Retinal pigment epithelial cell (primary cell): Measurements from ENCODE around the gene AFDN.

Source experiments
- DNase-seq: peaks from one replicate; pipeline ENCODE4 v3.0.0-alpha.2; 2010; ENCODE audit warnings: low read depth
- H3K4me3 ChIP-seq: 2 replicates; pipeline ENCODE4 v1.5.1; 2011; ENCODE audit warnings: mild to moderate bottlenecking, low read length, control low read depth, moderate library complexity
- TF ChIP-seq, protein P1 (sequence below): conservative IDR thresholded peaks from 2 replicates; pipeline ENCODE4 v1.5.1; 2011; ENCODE audit warnings: low read depth, low read length, control low read depth, inconsistent platforms

The AFDN gene

DNA sequence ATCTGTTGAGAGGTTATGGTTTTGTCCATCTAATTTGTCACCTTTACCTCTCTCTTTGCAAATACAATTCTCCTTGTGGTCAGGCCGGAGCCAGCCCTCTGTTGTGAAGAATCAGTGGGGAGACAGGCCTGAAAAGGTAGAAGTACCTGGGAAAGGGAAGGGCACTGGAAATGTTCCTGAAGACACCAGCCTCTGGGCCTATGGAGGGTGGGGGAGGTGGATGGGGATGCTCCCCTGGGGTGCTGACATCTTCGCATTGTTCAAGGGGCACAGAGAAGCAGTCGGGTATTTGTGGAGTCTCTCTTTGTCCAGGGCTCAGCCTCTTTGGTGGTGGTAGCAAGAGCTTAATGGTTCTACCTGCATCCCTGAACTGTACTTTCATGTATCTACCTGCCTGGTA lies 24.4 kb upstream of the AFDN start:
- DNase-seq = no peak
- TF ChIP-seq, protein P1, sequence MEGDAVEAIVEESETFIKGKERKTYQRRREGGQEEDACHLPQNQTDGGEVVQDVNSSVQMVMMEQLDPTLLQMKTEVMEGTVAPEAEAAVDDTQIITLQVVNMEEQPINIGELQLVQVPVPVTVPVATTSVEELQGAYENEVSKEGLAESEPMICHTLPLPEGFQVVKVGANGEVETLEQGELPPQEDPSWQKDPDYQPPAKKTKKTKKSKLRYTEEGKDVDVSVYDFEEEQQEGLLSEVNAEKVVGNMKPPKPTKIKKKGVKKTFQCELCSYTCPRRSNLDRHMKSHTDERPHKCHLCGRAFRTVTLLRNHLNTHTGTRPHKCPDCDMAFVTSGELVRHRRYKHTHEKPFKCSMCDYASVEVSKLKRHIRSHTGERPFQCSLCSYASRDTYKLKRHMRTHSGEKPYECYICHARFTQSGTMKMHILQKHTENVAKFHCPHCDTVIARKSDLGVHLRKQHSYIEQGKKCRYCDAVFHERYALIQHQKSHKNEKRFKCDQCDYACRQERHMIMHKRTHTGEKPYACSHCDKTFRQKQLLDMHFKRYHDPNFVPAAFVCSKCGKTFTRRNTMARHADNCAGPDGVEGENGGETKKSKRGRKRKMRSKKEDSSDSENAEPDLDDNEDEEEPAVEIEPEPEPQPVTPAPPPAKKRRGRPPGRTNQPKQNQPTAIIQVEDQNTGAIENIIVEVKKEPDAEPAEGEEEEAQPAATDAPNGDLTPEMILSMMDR = no peak
- H3K4me3 ChIP-seq = no peak overlapping the region

DNA sequence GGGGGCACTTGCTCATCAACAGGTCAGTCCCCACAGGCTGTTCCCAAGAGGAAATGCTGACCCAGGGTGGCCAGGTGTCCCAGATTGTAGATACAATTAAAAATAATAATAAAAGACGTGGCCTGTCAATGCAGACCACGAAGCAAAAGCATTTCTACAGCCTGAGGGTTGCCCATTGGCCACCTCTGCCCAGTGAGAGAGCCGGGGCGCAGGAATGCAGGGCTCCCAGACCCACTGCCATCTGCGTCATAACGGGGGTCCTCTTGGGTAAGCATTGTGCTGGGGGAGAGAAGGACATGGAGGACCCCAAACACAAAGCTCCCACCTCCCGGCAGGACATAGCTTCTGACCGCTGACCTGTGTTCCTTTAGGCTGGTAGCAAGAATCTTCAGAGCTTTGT lies 22.9 kb upstream of the AFDN start:
- TF ChIP-seq, protein P1 = no peak
- H3K4me3 ChIP-seq = no peak overlapping the region
- DNase-seq = no peak

DNA sequence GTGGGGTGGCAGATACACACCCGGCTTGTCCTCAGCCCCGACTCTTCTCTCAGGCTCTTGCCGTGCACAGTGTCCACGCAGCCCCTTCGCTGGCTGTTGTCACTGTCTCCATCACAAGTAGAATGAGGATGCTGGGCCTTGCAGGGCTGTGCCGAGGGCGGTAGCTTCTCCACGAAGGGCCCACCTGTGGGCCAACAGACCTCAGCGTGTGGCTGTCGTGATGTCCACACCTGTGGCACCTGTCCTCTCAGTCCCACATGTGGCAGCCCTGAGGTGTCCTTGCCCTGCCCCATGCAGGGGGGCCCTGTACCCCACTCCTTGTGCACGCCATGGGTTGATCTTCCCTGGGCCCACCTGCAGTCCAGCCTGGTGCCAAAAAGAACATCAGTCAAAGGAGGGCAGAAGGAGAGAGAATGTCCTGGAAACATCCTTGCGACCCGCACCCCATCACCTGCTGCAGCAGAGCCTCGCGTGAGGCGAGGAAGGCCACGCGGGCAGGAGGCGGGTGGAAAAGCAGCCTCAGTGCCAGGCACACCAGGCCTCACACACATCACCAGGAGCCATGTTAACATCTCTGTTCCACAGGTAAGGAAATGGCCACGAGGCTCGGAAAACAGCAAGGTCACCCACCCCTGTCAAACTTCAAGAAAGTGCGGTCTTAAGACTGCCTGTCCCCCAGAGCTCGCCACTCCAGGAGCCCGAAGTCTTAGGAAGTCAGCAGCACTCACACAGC lies 22.3 kb upstream of the AFDN start:
- DNase-seq = no peak
- TF ChIP-seq, protein P1 = no peak
- H3K4me3 ChIP-seq = no peak overlapping the region

DNA sequence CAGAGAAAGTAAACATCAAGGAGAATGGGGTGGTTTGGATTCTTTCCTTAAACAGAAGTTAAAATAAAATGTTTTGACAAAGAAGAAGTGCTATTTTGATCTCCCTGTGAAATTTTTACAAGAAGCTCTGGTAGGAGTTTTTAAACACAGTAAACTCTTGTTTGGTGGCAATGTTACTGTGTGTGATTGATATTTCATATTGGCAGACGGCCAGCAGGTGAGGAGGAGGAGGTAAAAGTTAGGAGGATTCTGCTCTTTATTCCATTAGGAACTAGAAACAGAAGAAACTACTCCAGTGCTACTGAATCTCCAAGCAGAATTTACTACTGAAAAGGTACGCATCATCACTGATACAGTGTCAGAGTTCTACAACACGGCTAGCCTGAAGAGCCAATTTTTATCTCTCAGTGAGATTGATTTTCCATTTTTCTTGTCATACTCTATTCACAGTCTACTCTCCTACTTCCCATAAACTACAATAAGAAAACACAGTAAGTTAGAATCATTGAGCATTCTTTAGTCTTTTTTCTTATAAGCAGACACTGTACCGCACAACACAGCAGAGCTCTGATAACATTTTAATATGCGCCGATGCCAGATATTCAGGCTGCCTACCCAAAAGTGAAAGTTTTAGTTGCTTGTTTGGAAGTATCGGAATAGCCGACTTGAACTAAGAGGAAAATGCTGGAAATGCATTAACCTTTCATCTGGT lies 21.2 kb upstream of the AFDN start:
- no peak overlapping the region for H3K4me3 ChIP-seq
- TF ChIP-seq, protein P1 = no peak
- DNase-seq = no peak

DNA sequence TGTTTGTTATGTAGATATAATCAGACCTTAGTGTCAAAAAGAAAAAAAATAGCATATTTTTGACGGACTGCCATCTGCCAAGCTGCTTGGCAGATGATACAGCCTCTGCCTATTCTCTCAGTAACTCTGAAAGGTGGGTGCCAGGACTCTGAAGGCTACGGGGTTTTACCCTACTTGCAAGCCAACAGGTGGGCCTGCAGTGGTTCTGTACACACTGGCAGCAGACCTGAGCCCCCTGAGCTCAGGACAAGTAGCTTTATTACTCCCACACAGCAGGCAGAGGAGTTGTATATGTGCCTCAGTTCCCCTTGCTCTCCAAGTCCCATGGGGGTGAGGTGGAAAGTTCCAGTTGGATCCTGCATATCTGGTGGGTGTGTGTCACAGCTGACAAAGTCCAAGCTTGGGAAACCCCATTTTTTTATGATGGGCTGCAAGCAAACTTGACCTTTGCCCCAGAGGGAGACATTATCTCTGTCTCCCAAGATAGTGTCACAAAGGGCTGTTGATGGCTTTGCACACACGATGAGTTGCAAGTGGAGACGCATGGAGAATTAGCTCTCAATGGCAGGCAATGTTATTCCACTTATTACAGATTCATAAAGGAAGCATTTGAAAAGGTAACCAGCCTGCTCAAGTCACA lies 20.5 kb upstream of the AFDN start:
- no peak overlapping the region for H3K4me3 ChIP-seq
- TF ChIP-seq, protein P1 = no peak
- DNase-seq = no peak

DNA sequence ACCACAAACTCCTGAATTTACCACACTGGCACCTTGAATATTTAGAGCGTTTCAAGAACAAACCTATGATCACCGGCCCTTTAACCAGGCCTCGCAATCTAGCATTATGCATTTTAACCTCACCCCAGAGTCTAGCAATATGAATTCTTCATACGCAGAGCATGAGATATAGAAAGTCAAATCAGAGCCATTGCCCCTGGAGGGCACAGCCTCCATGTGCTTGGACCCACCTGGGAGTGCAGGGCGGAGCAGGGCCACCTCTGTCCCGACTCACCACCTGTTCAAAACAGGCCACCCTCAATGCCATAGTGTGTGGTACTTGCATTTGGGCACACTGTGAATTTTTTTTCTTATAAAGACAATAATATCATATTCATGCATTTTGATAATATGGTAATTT lies 19.5 kb upstream of the AFDN start:
- DNase-seq = no peak
- TF ChIP-seq, protein P1 = no peak
- H3K4me3 ChIP-seq = no peak overlapping the region
